GM18505 (cell line): Measurements from ENCODE around the gene GATA2.

Source experiments
- ATAC-seq: cut with Tn5 transposase; IDR thresholded peaks from one replicate; pipeline ENCODE4 v1.9.1; 2021; ENCODE audit not compliant: unreplicated experiment
- POLR2A ChIP-seq: IDR thresholded peaks from 4 replicates; pipeline ENCODE4 v1.6.1; 2011; ENCODE audit warnings: borderline replicate concordance; ENCODE audit not compliant: insufficient read depth, insufficient read length; ENCODE audit errors: extremely low read depth

Gene GATA2

DNA sequence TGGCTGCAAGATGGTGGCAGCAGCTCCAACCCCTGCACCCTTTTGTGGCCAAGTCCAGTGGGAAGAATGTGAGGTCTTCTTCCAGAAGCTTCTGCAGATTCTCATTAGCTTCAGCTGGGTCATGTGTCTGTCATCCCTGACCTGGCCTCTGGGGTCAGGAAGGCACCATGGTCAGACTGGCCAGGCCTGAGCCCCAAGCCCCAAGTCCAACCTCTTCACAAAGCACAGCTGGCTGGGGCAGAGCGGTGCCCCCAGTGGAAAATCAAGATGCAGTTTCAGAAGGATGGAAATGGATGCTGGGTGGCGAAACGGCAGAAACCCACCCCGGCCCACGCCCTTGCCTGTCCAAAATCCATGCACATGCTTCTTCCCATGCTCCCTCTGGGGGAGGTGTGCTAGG is 15.9 kb upstream of the GATA2 start:
- TF ChIP-seq POLR2A = no peak
- no peak for ATAC-seq

DNA sequence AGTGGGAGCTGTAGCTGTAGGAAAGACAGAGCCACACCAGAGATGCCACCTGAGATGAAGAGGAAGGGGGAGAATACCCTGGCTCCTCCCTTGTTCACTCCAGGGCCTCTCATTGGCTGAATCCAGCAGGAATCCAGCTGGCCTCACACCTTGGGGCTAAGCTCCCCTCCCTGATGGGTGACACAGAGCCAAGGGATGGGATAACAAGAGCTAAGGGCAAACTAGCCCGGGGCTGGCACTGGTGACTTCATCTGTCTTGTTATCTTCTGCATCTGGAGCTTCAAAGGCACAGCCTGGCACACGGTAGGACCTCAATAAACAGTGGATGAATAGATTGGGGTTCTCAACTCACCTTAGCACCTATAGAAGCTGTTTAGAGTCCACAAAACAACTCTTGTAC is 13.8 kb upstream of the GATA2 start:
- ATAC-seq = no peak
- TF ChIP-seq POLR2A = no peak

DNA sequence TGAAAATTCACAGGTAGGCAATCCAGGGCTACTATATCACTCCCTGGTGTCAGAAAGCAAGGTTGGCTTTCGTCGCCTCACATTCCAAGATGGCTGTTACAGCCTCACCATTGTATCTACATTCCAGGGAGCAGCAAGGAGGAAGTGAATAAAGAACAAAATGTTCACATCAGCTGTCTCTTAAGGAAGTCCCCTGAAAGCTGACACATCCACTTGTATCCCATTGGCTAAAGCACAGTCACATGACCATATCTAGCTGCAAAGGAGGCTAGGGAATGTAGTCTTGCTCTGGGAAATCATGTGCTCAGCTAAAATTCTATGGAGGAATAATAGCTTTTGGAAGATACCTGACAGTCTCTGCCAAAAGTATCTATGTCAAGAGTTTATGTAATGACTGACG is 12.8 kb upstream of the GATA2 start:
- no peak for TF ChIP-seq POLR2A
- no peak for ATAC-seq

DNA sequence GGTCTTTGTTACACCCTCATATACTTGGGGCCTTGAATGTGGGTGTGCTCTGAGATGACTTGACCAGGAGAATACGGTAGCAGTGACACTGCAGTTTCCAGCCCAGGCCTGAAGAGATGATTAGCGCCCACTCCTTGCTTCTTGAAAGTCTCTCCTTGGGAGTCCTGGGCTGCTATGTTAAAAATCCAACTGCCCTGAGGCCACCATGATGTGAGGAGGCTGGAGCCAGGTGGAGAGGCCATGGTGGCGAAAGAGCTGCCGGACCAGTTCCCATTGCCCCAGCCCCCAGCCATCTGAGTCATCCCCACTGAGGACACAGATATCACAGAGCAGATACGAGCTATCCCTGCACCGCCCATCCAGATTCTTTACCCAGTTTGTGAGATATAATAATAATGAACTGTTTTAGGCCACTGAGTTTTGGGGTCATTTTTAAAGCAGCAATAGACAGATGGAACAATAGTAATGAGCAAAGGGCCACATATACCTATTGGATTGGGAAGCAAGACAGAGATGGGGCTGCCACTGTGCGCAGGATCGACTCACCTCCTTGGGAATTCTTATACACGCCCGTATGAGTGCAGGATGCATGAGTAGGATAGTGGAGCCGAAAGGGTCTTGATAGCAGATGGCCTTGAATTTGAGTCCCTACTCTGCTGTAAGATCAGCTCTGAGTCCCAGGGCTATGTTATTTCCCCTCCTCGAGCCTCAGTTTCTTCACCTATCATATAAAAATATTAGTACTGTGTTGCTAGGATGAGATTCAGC is 12.1 kb upstream of the GATA2 start:
- ATAC-seq = no peak
- TF ChIP-seq POLR2A = no peak

DNA sequence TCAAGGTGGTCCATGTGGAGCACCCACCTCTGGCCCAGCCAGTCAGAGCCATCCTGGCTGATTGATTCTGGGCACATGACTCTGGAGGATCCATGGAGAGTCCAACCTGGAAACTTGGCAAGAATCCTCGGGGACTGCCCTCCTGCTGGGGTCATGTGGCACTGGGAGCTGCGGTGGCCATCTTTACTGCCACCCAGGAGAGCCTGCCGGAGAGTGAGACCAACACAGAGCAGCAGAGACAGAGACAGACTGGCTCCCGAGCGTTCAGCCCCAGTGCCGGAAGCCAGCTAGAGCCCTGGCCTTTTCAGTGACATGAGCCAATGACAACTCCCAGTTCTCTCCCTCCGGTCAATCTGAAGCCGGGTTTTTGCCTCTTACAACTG is 11.5 kb upstream of the GATA2 start:
- no peak for ATAC-seq
- no peak for TF ChIP-seq POLR2A

GRCh38 chr3:128503751-128504532 is 10.9 kb upstream of the GATA2 start:
- no peak for ATAC-seq
- no peak for TF ChIP-seq POLR2A

- ATAC-seq = no peak
- no peak for TF ChIP-seq POLR2A
These were observed 10.2 kb upstream of the GATA2 start for GRCh38 chr3:128503164-128503651.

DNA sequence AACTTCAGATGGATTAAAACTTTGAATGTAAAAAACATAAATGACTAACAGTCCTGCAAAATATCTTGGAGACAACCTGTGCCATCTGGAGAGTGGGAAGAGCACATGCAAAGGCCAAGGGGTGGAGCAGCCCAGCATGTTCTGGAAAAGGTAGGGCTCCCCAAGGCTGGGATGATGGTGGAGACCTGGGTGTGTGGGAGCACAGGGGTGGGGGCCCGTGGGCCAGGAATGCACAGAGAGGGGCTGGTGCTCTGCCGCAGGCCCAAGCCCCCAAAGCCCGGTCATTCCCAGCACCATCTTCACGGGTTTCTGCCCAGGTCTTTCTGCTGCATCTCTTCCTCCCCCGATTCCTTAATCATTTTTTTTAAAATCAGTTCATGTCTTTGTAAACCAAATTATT is 9.7 kb upstream of the GATA2 start:
- no peak for TF ChIP-seq POLR2A
- no peak for ATAC-seq

GRCh38 chr3:128501431-128501830 is 8.4 kb upstream of the GATA2 start:
- ATAC-seq = no peak
- no peak for TF ChIP-seq POLR2A

DNA sequence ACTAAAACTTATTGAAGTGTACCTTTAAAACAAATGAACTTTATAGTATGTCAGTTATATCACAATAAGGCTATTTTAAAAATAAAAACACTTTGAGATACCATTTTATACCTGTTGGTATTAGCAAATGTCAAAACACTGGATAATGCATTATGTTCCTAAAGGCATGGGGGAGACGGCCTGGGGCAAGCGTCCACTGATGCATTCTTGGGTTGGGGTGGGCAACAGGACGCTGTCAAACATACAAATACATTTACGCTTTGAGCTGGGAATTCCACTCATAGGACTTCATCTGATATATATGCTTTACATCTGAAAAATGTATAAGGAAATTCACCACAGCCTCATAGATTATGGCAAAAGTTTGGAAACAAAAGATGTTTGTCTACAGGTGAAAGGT is 7.6 kb upstream of the GATA2 start:
- ATAC-seq = no peak
- TF ChIP-seq POLR2A = no peak

DNA sequence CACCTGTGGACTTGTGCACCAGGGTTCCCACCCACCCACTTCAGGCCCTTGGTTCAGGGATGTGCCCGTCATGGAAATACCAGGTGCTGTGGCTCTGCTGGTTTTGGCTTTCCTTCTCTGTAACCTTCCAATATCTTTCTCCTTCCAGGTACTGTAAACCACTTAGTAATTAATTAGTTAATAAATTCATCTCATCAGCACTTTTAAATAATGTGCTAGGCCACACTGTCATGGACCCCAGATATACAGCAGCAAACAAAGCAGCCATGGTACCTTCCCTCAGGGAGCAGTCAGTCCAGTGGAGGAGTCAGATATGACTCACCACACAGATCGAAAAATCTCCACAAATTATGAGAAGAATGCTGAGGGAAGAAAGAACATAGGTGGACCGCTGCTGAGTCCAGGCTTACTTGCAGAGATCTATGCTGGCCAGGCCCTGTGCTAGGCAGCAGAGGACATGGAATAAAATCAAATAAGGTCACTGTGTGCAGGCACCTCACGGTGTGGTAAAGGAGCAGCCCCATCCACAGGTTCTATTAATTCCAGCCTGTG is 6.8 kb upstream of the GATA2 start:
- no peak for ATAC-seq
- TF ChIP-seq POLR2A = no peak

GRCh38 chr3:128498901-128499530 is 6.0 kb upstream of the GATA2 start:
- no peak for TF ChIP-seq POLR2A
- no peak for ATAC-seq

GRCh38 chr3:128498127-128498626 is 5.2 kb upstream of the GATA2 start:
- TF ChIP-seq POLR2A = no peak
- no peak for ATAC-seq
